Measurements from ENCODE around the gene TULP4.

- TF ChIP-seq CTCF (IDR thresholded peaks at IDR 0.05) (no peak), POLR2AphosphoS5 (IDR thresholded peaks at IDR 0.05) (no peak), POLR2A (IDR thresholded peaks at IDR 0.05) (no peak)
These were observed 46.1 kb upstream of the TULP4 start for GRCh38 chr6:158266131-158266530.
